ENCODE measurements around the gene AUTS2.

Gene AUTS2

GRCh38 chr7:69789563-69789962 lies 191.3 kb downstream of the AUTS2 start:
- no peak for DNase-seq (ENCODE audit: low spot score)

- no peak for DNase-seq (ENCODE audit: low spot score)
Measured at GRCh38 chr7:69790977-69791724, 192.9 kb downstream of the AUTS2 start.

- no peak for DNase-seq (ENCODE audit: low spot score)
Measured at GRCh38 chr7:69791739-69792138, 193.5 kb downstream of the AUTS2 start.

- no peak for DNase-seq (ENCODE audit: low spot score)
Measured at GRCh38 chr7:69795932-69796331, 197.7 kb downstream of the AUTS2 start.

DNA sequence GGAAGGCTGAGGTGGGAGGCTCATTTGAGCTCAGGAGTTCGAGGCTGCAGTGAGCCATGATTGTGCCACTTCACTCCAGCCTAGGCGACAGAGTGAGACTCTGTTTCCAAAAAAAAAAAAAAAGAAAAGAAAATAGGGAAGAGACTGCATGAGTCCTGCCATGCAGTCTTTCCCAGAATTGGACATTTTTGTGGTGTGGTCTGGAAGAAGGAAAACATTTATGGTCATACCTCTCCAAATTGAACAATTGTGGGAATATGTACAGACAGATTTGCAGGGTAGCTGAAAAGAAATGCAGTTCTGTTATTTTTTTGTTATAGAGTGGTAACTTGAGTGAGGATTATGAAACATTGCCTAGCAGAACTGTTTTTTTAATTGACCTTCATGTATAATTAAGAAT lies 198.1 kb downstream of the AUTS2 start:
- DNase-seq (ENCODE audit: low spot score) = no peak

DNA sequence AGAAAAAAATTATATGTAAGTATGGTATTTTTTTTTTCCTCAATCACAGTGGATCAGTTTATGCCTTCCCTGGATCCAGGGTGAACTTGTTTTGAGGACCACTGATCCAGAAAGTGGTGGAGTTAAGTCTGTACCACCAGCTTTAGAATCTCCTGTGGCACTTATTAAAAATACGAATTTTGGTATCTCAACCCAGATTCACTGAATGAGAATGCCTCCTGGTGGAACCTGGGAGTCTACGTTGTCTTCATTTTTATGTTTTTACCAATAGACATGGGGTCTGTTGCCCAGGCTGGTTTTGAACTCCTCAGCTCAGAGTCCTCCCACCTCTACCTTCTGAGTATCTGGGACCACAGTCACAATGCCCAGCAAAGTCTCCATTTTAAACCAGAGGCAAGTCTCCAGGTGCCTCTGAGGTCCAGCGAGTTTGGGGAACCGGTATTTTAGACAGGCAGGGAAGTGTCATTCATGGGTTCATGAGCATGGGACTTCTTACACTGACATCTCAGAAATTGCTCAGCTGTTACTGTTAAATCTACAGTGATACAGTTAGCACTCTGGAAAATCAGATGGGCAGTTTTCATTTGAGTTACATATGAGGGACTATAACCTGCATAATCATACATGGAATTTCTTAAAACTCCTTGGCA lies 200.9 kb downstream of the AUTS2 start:
- DNase-seq (ENCODE audit: low spot score) = no peak

GRCh38 chr7:69799990-69800389 lies 201.7 kb downstream of the AUTS2 start:
- no peak for DNase-seq (ENCODE audit: low spot score)

- DNase-seq (ENCODE audit: low spot score) = peak; percentile 54
Measured at GRCh38 chr7:69800495-69800894, 202.2 kb downstream of the AUTS2 start.

DNA sequence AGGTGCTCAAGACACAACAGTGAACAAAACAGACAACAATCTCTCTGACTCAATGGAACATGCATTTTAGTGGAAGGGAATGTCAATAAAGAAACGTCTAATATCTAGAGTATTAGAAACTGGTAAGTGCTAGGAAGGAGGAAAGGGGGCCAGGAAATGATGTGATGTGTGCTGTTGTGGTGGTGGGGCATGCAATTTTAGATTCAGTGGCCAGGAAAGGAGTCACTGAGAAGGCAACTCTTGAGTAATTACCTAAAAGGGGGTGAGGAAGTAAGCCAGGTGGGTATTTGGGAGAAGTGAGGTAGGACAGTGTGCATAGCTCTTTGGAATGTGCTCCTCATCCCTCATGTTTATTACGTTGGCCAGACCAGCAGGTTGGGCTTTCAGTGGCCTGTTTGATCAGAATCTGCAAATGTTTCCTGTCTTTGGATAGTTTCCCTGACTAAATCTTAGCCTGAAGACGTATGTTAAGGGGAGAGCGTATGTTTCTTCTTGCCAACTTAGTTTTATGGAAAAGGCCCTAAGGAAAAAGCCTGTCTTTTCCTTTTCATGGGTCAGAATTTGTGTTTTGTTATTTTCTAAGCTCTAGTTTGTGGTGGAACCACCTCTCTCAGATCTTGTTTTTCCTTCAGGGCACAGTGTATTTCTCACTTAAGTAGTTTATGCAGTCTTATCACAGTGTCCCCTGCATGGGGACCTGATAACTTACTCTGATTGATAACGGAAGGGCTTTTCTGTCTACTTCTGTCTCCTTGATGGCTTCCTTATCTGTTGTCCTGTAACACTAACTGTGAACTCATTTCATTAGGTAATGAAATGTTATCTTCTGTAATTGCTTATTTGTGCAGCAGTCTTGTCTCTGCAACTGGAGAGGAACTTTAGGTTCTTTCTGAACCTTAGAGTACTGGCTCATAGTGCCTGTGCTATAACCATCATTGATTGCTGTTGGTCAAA lies 203.7 kb downstream of the AUTS2 start:
- DNase-seq (ENCODE audit: low spot score) = no peak

DNA sequence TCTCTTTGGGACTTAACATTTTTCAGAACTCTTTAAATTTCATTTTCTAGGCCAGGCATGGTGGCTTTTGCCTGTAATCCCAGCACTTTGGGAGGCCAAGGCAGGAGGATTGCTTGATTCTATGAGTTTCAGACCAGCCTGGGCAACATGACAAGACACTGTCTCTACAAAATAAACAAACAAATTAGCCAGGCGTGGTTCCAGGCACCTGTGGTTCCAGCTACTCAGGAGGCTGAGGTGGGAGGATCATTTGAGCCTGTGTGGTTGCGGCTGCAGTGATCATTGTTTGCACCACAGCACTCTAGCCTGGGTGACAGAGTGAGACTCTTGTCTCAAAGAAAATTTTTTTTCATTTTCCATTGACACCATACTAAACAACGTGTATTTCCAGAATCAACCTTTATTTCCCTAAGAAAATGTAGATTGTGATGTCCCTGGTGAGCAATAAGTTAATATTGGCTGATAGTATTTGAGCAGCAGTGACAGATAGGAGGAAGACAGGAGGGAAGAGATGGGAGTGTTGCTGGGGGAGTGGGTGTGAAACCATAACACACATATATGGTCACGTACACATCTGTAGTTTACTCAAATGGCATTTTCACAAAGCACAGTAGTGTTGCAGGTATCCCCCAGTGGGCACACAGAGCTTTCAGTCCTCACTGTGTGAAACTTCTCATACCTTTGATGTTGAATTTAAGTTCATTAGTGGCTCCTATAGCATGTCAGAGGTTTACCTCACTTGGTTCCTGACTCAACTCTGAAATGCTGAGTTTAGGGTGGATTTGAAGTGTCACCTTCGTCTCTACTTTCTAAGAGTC lies 205.6 kb downstream of the AUTS2 start:
- no peak for DNase-seq (ENCODE audit: low spot score)

- DNase-seq (ENCODE audit: low spot score) = no peak
Measured at GRCh38 chr7:69804962-69805361, 206.7 kb downstream of the AUTS2 start.

DNA sequence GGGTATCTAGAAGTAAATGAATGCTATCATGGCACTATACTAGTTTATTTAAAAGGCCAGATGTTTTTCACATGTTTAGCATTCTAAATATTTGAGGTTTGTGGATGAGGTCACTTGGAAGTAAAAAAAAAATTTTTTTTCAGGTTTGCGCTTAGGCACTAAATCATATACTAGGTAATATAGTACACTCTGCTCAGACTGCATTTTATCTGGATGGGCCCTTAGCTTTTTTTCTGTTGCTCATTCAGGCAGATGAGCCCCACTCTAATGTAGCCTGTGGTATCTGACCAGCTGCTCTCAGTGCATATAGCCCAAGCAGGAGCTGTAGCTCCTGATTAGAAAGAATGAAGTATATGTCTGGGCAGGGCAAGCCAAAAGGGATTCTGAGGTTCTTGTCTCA lies 210.1 kb downstream of the AUTS2 start:
- DNase-seq (ENCODE audit: low spot score) = no peak

GRCh38 chr7:69811476-69812308 lies 213.4 kb downstream of the AUTS2 start:
- no peak for DNase-seq (ENCODE audit: low spot score)

DNA sequence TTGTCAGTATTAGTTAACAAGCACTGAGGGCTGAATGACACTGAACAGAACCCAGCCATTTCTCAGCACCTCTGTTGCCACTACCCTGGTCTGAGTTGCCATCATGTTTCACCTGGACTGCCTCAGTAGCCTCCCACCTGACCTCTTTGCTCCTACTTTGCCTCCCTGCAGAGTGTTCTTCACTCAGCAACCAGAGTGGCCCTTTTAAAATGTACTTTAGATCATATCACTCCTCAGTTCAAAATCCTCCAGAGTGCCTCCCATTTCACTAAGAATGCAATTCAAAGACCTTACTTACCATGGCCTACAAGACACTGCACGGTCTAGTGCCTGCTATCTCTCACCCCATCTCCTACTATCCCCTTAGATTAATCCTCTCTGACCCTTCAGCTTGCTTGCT lies 214.5 kb downstream of the AUTS2 start:
- no peak for DNase-seq (ENCODE audit: low spot score)

GRCh38 chr7:69813637-69814240 lies 215.5 kb downstream of the AUTS2 start:
- no peak for DNase-seq (ENCODE audit: low spot score)

DNA sequence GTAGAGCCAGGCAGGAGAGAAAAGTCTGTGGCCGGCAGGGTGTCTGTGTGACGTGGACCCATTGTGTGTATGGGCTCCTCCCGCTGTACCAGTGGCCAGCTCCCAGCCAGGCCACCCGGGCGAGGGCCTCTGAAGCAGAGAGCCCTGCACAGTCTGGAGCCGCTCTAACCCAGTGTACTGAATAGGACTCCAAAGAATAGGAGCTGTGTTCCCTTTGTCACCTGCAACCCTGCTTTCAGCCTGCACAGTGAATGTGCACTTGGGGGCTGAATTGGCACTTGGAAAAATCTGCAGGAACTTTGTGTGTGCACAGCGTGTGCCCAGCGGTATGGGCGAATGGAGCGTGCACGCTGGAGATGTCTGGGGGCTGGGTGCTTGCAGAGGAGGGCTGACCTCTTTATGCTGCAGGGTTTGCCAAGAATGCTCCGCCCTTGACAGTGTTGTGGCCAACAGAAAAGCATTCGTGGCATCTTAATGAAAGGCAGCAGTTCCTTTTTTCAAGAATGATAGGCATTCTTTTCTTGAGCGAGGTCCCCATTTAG lies 216.2 kb downstream of the AUTS2 start:
- no peak for DNase-seq (ENCODE audit: low spot score)

- DNase-seq (ENCODE audit: low spot score) = no peak
Measured at GRCh38 chr7:69816501-69816900, 218.2 kb downstream of the AUTS2 start.

GRCh38 chr7:69817121-69817520 lies 218.8 kb downstream of the AUTS2 start:
- DNase-seq (ENCODE audit: low spot score) = no peak

DNA sequence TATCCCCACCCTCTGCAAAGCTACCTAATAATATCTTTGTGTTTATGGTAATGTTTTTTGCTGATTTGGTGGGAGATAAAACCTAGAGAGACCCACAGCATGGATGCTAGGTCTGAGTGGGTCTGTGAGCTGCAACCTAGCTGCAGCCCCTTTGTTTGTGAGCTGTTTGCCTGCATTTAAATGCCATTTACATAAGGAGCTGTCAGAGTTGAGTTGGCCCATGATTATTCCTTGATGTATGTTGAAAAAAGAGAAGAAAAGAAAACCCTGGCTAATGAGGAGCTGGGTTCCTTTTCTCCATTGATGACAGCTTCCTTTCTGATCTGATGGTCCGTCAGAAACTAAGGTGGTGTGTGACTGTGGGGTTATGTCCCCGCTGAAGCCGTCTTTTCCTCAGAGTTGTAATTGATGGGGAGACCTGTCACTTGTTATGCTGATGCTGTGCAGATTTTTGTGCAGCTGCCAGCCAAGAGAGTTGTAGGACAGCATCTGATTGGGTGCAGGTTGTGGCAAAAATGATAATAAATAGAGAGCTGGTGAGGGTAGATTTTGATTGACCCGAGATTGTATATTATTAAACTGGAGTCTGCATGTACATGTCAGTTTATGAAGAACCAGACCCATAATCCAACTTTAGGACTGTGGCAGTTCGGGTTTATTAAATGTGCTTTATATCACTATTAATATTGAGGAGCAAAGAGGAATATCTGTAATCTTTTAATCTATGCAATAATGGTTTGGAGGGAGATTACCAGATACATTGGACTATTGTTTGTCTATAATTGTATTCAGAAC lies 219.8 kb downstream of the AUTS2 start:
- no peak for DNase-seq (ENCODE audit: low spot score)

Measured in COLO829 (cell line).